Measurements from ENCODE around the gene OR1B1. TPM values are rescaled to one million over a fixed set of nuclear protein-coding genes. Genes with fewer than 3 reads are reported as not detected.

OR1B1 gene
- total and polyA plus RNA-seq, 2 donors (not counting 3 experiments of a cell fraction or from before 2014, with no cell fraction given), result 0.25 TPM; not detected in 1

DNA sequence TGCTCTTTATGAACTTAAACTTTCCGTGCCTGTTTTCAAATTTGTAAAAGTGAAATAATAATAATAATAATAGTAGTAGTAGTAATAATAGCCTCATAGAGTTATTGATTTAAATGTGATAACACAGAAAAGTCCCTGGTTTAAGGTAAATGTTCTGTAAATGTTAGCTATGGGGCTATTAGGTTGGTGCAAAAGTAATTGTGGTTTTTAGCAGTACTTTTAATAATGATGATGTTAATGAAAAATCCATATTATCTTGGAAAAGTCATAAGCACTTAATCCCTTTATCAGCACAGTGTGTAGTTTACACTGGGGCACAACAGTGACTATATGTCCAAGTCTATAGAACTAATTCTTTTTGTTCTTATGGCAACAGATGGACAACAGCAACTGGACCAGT is 43.1 kb downstream of the OR1B1 start, which contains the start of gene OR1Q1:
Gene OR1Q1 (plus strand): TSS at position 377 of the 400 bp plus-strand sequence. CDS start 0 bp downstream, at position 377.
- Histone ChIP-seq H4K20me1 (replicated peaks; ENCODE audit: control insufficient read depth, extremely low read depth, insufficient read depth, low read length) (no peaks in the 10 kb centered on the region), H3K27ac (ENCODE audit: insufficient read depth, low read depth, low read length) (no peak within 1 kb of the TSS), H2AFZ (ENCODE audit: low read depth, low read length) (no peak within 1 kb of the TSS), H3K9ac (replicated peaks; ENCODE audit: extremely low read depth, insufficient read depth, low read length) (no peak within 1 kb of the TSS), H3K9me3 (replicated peaks; ENCODE audit: control insufficient read depth, insufficient read depth, low read length) (no peaks in the 10 kb centered on the region), H3K4me1 (ENCODE audit: control insufficient read depth, extremely low read depth, insufficient read depth, low read length) (no peaks in the 10 kb centered on the region), H3K36me3 (ENCODE audit: control insufficient read depth in 2 of 2, extremely low read depth in 1 of 2, insufficient read depth in 2 of 2, low read length in 2 of 2) (no peaks in the 10 kb centered on the region), H3K4me3 (replicated peaks in 1 of 3; ENCODE audit: insufficient read depth in 1 of 3, low read depth in 1 of 3, low read length in 3 of 3) (no peak within 1 kb of the TSS), H3K79me2 (ENCODE audit: control insufficient read depth, insufficient read depth, low read length) (no peaks in the 10 kb centered on the region), H3K9me1 (replicated peaks; ENCODE audit: control insufficient read depth, extremely low read depth, insufficient read depth, low read length) (no peaks in the 10 kb centered on the region), H3K27me3 (ENCODE audit: control insufficient read depth in 2 of 2, insufficient read depth in 2 of 2, low read length in 2 of 2) (peaks cover 2% of the 10 kb centered on the region in 2 experiments), H3K4me2 (ENCODE audit: insufficient read depth, low read length) (no peak within 1 kb of the TSS)
- no TSS peak for BruUV-seq (replicated peaks)
- TF ChIP-seq, protein P1, sequence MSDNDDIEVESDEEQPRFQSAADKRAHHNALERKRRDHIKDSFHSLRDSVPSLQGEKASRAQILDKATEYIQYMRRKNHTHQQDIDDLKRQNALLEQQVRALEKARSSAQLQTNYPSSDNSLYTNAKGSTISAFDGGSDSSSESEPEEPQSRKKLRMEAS (IDR thresholded peaks at IDR 0.05; ENCODE audit: insufficient read depth, insufficient read length), result no peak
- TF ChIP-seq MYC (IDR thresholded peaks at IDR 0.05; ENCODE audit: low read depth, low read length), result no peak
- no peak for TF ChIP-seq CTCF (IDR thresholded peaks at IDR 0.05; ENCODE audit: extremely low read depth in 1 of 2, insufficient read depth in 1 of 2, low read depth in 1 of 2, low read length in 2 of 2)
- DNase-seq (ENCODE audit: low read depth, low spot score) (no peak), FAIRE-seq (no peak)
- POLR2A ChIA-PET, result no interaction called here
- dilution Hi-C loops (cut with MboI; ENCODE audit: extremely low pct_ligation_motif_present, low sequenced_read_pairs) (no loop called here), intact Hi-C loops (cut with micrococcal nuclease) (no loop called here)
- CTCF ChIA-PET, result interaction anchor here (1.5 kb wide), 1 partner anchor 116 kb away, joined by 3 read pairs; no protein-coding TSS in a partner anchor

DNA sequence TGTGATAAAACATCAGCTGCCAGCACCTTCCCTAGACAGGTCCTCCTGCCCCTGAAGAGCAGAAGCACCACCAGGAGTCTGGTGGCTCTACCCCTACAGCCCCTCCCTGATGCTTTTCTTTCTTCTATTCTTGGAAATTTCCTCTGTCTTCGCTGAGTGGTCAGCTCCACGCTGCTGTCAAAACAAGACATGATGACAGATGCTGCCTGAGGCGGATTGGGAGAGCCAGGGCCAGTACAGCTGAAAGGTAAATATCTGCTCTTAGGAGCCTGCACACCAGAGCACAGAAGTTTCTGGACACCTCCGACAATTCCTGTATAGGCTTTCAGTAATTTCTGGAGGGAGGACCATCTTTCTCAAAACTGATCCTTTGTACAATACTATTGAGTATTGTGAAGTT is 47.6 kb downstream of the OR1B1 start:
- Histone ChIP-seq H3K4me3 (replicated peaks in 1 of 3; ENCODE audit: insufficient read depth in 1 of 3, low read depth in 1 of 3, low read length in 3 of 3) (no peak overlapping the region), H3K27me3 (ENCODE audit: control insufficient read depth in 2 of 2, insufficient read depth in 2 of 2, low read length in 2 of 2) (peaks cover 0 to 2% of the 10 kb centered on the region in 2 experiments), H3K4me2 (ENCODE audit: insufficient read depth, low read length) (no peak overlapping the region), H3K9ac (replicated peaks; ENCODE audit: extremely low read depth, insufficient read depth, low read length) (no peak overlapping the region), H3K4me1 (ENCODE audit: control insufficient read depth, extremely low read depth, insufficient read depth, low read length) (no peaks in the 10 kb centered on the region), H3K27ac (ENCODE audit: insufficient read depth, low read depth, low read length) (no peak overlapping the region), H4K20me1 (replicated peaks; ENCODE audit: control insufficient read depth, extremely low read depth, insufficient read depth, low read length) (no peaks in the 10 kb centered on the region), H3K36me3 (ENCODE audit: control insufficient read depth in 2 of 2, extremely low read depth in 1 of 2, insufficient read depth in 2 of 2, low read length in 2 of 2) (no peaks in the 10 kb centered on the region), H3K9me3 (replicated peaks; ENCODE audit: control insufficient read depth, insufficient read depth, low read length) (no peaks in the 10 kb centered on the region), H3K79me2 (ENCODE audit: control insufficient read depth, insufficient read depth, low read length) (no peaks in the 10 kb centered on the region), H3K9me1 (replicated peaks; ENCODE audit: control insufficient read depth, extremely low read depth, insufficient read depth, low read length) (no peaks in the 10 kb centered on the region), H2AFZ (ENCODE audit: low read depth, low read length) (no peak overlapping the region)
- FAIRE-seq (no peak), DNase-seq (ENCODE audit: low read depth, low spot score) (no peak)
- CTCF ChIA-PET, result no interaction called here
- no TSS peak for BruUV-seq (replicated peaks)
- intact Hi-C loops (cut with micrococcal nuclease) (no loop called here), dilution Hi-C loops (cut with MboI; ENCODE audit: extremely low pct_ligation_motif_present, low sequenced_read_pairs) (no loop called here)
- no peak for TF ChIP-seq MYC (IDR thresholded peaks at IDR 0.05; ENCODE audit: low read depth, low read length)
- no peak for TF ChIP-seq POLR2AphosphoS5 (IDR thresholded peaks at IDR 0.05; ENCODE audit: insufficient read depth, low read depth, low read length)
- TF ChIP-seq, protein P1 (IDR thresholded peaks at IDR 0.05; ENCODE audit: insufficient read depth, insufficient read length), result no peak
- no peak for TF ChIP-seq GATA2 (IDR thresholded peaks at IDR 0.05; ENCODE audit: insufficient read depth, insufficient read length, low read depth, low read length)
- no peak for TF ChIP-seq CTCF (IDR thresholded peaks at IDR 0.05; ENCODE audit: extremely low read depth in 1 of 2, insufficient read depth in 1 of 2, low read depth in 1 of 2, low read length in 2 of 2)
- TF ChIP-seq JUN (IDR thresholded peaks at IDR 0.05; ENCODE audit: borderline replicate concordance, insufficient read depth, insufficient read length, low read depth), result no peak
- no peak for TF ChIP-seq EZH2 (IDR thresholded peaks at IDR 0.05; ENCODE audit: borderline replicate concordance, low read depth, low read length, severe bottlenecking)
- TF ChIP-seq FOS (IDR thresholded peaks at IDR 0.05; ENCODE audit: borderline replicate concordance, insufficient read depth, low read length), result no peak
- TF ChIP-seq POLR2A (IDR thresholded peaks at IDR 0.05; ENCODE audit: low read depth, low read length), result no peak
- POLR2A ChIA-PET, result no interaction called here
